Measurements from ENCODE around the gene LTBP1. TPM values are rescaled to one million over a fixed set of nuclear protein-coding genes. Genes with fewer than 3 reads are reported as not detected.

Gene LTBP1
- polyA plus RNA-seq, 2 of the 4 experiments (the other 2 are of a cell fraction), result 23.8 to 30.4 TPM

DNA sequence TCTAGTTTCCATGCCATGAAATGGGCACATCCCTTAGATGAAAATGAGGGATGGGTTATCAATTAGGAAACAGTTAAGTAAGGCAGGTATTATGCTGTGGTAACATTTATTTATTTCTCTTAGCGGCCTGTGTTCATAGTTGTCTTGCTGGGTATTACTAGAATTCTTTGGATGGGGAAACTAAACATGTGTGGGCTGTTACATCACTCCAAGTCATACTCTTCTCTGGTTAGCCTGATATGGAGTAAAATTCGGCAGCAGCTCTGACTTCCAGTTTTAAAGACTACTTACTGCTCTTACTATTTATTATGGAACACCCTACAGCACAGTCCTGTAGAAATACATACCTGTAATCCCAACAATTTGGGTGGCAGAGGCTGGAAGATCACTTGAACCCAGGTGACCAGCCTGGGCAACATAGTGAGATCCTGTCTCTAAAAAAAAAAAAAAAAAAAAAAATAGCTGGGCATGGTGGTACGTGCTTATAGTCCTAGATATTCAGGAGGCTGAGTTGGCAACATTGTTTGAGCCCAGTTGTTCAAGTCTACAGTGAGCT lies 496.6 kb downstream of the LTBP1 start:
- CTCF ChIA-PET, result interaction anchor here (0.6 to 1.5 kb wide), 7 partner anchors 17 to 698 kb away, joined by 3 to 7 read pairs (median 3); no protein-coding TSS in a partner anchor
- 64% methylated on average over 3 of the region's 3 CpGs for WGBS (ENCODE audit: missing lambda C conversion rate)
- H3K4me2 ChIP-seq, result no peak overlapping the region
- no peak overlapping the region for H3K27ac ChIP-seq
- H3K4me3 ChIP-seq, result no peak overlapping the region
- FAIRE-seq (no peak), ATAC-seq (no peak), DNase-seq (ENCODE audit: low read depth in 1 of 2, low spot score in 1 of 2) (no peak)
- no peaks in the 10 kb centered on the region for H3K9me3 ChIP-seq
- TF ChIP-seq HOXA7 (CRISPR knock-in tag; IDR thresholded peaks at IDR 0.05), result no peak
- TF ChIP-seq HEYL (CRISPR knock-in tag; IDR thresholded peaks at IDR 0.05), result no peak
- TF ChIP-seq MAZ (IDR thresholded peaks at IDR 0.05; ENCODE audit: borderline replicate concordance, low read depth, low read length), result no peak
- TF ChIP-seq CBX8 (IDR thresholded peaks at IDR 0.05), result no peak
- TF ChIP-seq, protein P1, sequence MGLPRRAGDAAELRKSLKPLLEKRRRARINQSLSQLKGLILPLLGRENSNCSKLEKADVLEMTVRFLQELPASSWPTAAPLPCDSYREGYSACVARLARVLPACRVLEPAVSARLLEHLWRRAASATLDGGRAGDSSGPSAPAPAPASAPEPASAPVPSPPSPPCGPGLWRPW (IDR thresholded peaks at IDR 0.05), result no peak
- no peak for TF ChIP-seq HDAC2 (IDR thresholded peaks at IDR 0.05)
- TF ChIP-seq NPAS2 (CRISPR knock-in tag; IDR thresholded peaks at IDR 0.05; ENCODE audit: borderline replicate concordance), result no peak
- no peak for TF ChIP-seq EHF (CRISPR knock-in tag; IDR thresholded peaks at IDR 0.05)
- no peak for TF ChIP-seq RCOR1 (IDR thresholded peaks at IDR 0.05; ENCODE audit: low read depth, low read length)
- TF ChIP-seq, protein P2, sequence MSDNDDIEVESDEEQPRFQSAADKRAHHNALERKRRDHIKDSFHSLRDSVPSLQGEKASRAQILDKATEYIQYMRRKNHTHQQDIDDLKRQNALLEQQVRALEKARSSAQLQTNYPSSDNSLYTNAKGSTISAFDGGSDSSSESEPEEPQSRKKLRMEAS (IDR thresholded peaks at IDR 0.05), result no peak
- TF ChIP-seq FOXS1 (CRISPR knock-in tag; IDR thresholded peaks at IDR 0.05), result no peak
- TF ChIP-seq ESRRA (IDR thresholded peaks at IDR 0.05; ENCODE audit: borderline replicate concordance, low read length), result no peak
- no peak for TF ChIP-seq CBX2 (IDR thresholded peaks at IDR 0.05; ENCODE audit: borderline replicate concordance, low read depth)
- TF ChIP-seq, protein P3, sequence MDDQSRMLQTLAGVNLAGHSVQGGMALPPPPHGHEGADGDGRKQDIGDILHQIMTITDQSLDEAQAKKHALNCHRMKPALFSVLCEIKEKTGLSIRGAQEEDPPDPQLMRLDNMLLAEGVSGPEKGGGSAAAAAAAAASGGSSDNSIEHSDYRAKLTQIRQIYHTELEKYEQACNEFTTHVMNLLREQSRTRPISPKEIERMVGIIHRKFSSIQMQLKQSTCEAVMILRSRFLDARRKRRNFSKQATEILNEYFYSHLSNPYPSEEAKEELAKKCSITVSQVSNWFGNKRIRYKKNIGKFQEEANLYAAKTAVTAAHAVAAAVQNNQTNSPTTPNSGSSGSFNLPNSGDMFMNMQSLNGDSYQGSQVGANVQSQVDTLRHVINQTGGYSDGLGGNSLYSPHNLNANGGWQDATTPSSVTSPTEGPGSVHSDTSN (IDR thresholded peaks at IDR 0.05), result no peak
- POLR2A ChIA-PET, result no interaction called here
- no peaks in the 10 kb centered on the region for H3K4me1 ChIP-seq

DNA sequence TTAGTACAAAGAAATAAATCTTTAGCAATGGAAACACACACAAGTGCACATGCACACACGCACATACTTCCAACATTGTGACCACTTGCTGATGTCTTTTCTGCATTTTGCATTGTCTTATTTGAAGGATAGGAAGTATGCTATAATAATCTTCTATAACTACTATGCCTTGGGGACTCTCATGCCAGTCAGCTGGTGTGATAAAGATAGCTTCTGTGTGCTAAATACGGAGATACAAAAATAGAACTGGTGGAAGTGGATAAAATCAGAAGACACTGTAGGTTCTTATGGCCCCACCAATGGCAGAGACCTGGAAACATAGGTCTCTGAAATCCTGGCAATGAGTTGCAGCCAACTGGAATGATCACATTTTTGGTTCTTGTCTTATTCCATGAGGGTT lies 498.2 kb downstream of the LTBP1 start:
- DNase-seq (ENCODE audit: low read depth in 1 of 2, low spot score in 1 of 2) (no peak), ATAC-seq (no peak), FAIRE-seq (no peak)
- WGBS (ENCODE audit: missing lambda C conversion rate), result 76% methylated on average over 2 of the region's 2 CpGs
- Histone ChIP-seq H3K4me2 (no peak overlapping the region), H3K4me3 (no peak overlapping the region), H3K27ac (no peak overlapping the region), H3K9me3 (no peaks in the 10 kb centered on the region), H3K4me1 (no peaks in the 10 kb centered on the region)
- ChIA-PET POLR2A (no interaction called here), CTCF (interaction anchor here (0.8 to 1.5 kb wide), 5 partner anchors 15 to 699 kb away, joined by 3 read pairs; no protein-coding TSS in a partner anchor)
- TF ChIP-seq, protein P4, sequence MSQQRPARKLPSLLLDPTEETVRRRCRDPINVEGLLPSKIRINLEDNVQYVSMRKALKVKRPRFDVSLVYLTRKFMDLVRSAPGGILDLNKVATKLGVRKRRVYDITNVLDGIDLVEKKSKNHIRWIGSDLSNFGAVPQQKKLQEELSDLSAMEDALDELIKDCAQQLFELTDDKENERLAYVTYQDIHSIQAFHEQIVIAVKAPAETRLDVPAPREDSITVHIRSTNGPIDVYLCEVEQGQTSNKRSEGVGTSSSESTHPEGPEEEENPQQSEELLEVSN (IDR thresholded peaks at IDR 0.05; ENCODE audit: borderline replicate concordance, low read depth), result no peak
- TF ChIP-seq HDAC2 (IDR thresholded peaks at IDR 0.05) (no peak), BHLHE40 (IDR thresholded peaks at IDR 0.05; ENCODE audit: low read depth, low read length) (no peak), JUN (IDR thresholded peaks at IDR 0.05) (no peak), MAZ (IDR thresholded peaks at IDR 0.05; ENCODE audit: borderline replicate concordance, low read depth, low read length) (no peak), HOXA7 (CRISPR knock-in tag; IDR thresholded peaks at IDR 0.05) (no peak), EP300 (IDR thresholded peaks at IDR 0.05) (no peak), TFCP2L1 (CRISPR knock-in tag; IDR thresholded peaks at IDR 0.05) (no peak), HEYL (CRISPR knock-in tag; IDR thresholded peaks at IDR 0.05) (no peak), HOXB5 (CRISPR knock-in tag; IDR thresholded peaks at IDR 0.05) (no peak), MAFK (IDR thresholded peaks at IDR 0.05; ENCODE audit: partially characterized antibody) (no peak), ZC3H11A (IDR thresholded peaks at IDR 0.05) (no peak), CEBPB (IDR thresholded peaks at IDR 0.05) (no peak), RAD21 (conservative IDR thresholded peaks at IDR 0.05 in 1 of 2, IDR thresholded peaks at IDR 0.05 in 1 of 2) (no peak)
- TF ChIP-seq, protein P5, sequence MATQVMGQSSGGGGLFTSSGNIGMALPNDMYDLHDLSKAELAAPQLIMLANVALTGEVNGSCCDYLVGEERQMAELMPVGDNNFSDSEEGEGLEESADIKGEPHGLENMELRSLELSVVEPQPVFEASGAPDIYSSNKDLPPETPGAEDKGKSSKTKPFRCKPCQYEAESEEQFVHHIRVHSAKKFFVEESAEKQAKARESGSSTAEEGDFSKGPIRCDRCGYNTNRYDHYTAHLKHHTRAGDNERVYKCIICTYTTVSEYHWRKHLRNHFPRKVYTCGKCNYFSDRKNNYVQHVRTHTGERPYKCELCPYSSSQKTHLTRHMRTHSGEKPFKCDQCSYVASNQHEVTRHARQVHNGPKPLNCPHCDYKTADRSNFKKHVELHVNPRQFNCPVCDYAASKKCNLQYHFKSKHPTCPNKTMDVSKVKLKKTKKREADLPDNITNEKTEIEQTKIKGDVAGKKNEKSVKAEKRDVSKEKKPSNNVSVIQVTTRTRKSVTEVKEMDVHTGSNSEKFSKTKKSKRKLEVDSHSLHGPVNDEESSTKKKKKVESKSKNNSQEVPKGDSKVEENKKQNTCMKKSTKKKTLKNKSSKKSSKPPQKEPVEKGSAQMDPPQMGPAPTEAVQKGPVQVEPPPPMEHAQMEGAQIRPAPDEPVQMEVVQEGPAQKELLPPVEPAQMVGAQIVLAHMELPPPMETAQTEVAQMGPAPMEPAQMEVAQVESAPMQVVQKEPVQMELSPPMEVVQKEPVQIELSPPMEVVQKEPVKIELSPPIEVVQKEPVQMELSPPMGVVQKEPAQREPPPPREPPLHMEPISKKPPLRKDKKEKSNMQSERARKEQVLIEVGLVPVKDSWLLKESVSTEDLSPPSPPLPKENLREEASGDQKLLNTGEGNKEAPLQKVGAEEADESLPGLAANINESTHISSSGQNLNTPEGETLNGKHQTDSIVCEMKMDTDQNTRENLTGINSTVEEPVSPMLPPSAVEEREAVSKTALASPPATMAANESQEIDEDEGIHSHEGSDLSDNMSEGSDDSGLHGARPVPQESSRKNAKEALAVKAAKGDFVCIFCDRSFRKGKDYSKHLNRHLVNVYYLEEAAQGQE (IDR thresholded peaks at IDR 0.05), result no peak
- TF ChIP-seq, protein P3 (IDR thresholded peaks at IDR 0.05), result no peak
